ENCODE data around the gene FOXE3.
"Not testable (repeated sequence)": the region's sequence is repeated elsewhere in the genome, so short reads cannot be mapped to it uniquely, and the experiment has no call there.

FOXE3 gene

GRCh38 chr1:47449822-47450552, 33.9 kb downstream of the FOXE3 start:
- peak; percentile 10 for DNase-seq (ENCODE audit: low read depth)
- TF ChIP-seq CTCF (conservative IDR thresholded peaks at IDR 0.05; ENCODE audit: low read depth, low read length): peak; percentile 54
- no peak overlapping the region for H3K4me3 ChIP-seq (ENCODE audit: low read depth, low read length)

GRCh38 chr1:47450606-47451005, 34.5 kb downstream of the FOXE3 start:
- no peak for TF ChIP-seq CTCF (conservative IDR thresholded peaks at IDR 0.05; ENCODE audit: low read depth, low read length)
- no peak for DNase-seq (ENCODE audit: low read depth)
- no peak overlapping the region for H3K4me3 ChIP-seq (ENCODE audit: low read depth, low read length)

GRCh38 chr1:47452426-47452825, 36.3 kb downstream of the FOXE3 start:
- DNase-seq (ENCODE audit: low read depth): no peak
- no peak for TF ChIP-seq CTCF (conservative IDR thresholded peaks at IDR 0.05; ENCODE audit: low read depth, low read length)

DNA sequence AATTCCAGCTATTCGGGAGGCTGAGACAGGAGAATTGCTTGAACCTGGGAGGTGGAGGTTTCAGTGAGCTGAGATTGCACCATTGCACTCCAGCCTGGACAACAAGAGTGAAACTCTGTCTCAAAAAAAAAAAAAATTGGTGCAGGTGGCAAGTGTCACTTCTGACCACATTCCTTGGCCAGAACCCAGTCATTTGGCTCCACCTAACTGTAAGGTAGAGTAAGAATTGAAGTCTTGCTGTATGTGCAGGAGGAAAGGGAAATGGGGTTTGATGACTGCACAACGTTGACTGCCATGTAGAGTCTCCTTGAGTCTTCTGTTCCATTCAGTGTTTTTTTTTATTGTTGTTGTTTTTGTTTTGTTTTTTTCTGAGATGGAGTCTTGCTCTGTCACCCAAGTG, 37.8 kb downstream of the FOXE3 start:
- H3K4me3 ChIP-seq (ENCODE audit: low read depth, low read length); DNase-seq (ENCODE audit: low read depth): not testable (repeated sequence)

More at GRCh38 chr1:47452426-47452825, 36.3 kb downstream of the FOXE3 start:
- no peak overlapping the region for H3K4me3 ChIP-seq (ENCODE audit: low read depth, low read length)

DNA sequence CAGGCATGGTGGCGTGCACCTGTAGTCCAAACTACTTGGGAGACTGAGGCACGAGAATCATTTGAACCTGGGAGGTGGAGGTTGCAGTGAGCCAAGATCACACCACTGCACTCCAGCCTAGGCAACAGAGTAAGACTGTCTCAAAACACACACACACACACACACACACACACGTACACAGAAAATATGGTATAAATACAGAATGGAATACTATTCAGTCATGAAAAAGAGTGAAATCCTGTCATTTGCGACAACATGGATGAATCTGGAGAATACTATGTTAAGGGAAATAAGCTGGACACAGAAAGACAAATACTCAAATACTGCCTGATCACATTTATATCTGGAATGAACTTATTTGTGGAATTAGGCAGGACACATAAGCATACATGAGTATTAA, 40.2 kb downstream of the FOXE3 start:
- TF ChIP-seq CTCF (conservative IDR thresholded peaks at IDR 0.05; ENCODE audit: low read depth, low read length): no peak
- H3K4me3 ChIP-seq (ENCODE audit: low read depth, low read length): no peak overlapping the region
- no peak for DNase-seq (ENCODE audit: low read depth)

DNA sequence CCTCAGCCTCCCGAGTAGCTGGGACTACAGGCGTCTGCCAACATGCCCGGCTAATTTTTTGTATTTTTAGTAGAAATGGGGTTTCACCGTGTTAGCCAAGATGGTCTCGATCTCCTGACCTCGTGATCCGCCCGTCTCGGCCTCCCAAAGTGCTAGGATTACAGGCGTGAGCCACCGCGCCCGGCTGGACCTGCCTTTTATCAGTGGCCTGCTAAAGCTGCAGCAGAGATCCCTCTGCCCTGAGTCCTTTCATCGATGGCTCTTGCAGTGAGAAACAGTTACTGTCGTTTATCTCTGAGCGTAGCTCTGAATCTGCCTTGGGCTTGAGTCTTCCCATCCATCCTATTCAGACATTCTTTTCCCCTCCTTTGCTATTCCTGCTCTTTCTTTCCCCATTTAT, 41.5 kb downstream of the FOXE3 start:
- H3K4me3 ChIP-seq (ENCODE audit: low read depth, low read length): not testable (repeated sequence)

GRCh38 chr1:47459253-47459788, 43.2 kb downstream of the FOXE3 start:
- DNase-seq (ENCODE audit: low read depth): no peak
- no peak for TF ChIP-seq CTCF (conservative IDR thresholded peaks at IDR 0.05; ENCODE audit: low read depth, low read length)
- no peak overlapping the region for H3K4me3 ChIP-seq (ENCODE audit: low read depth, low read length)

More for the DNA sequence above, 41.5 kb downstream of the FOXE3 start:
- DNase-seq (ENCODE audit: low read depth): not testable (repeated sequence)

DNA sequence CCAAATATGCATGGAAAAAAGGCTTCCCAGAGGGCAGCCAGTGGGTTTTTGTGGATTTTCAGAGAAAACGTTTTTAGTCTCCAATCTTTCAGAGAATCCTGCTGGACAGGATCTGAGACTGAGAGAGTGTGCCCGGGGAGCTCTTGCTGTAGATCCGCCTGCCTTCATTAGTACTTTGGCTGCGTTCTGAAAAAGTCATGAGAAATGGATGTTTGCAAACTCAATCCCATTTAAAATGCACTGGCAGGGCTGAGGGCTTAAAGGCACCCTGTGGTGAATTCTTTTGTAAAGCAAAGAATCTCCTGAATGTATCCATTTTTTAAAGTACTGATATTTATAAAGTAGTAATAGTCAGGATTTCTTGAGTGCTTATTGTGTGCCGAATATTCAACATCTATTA, 44.0 kb downstream of the FOXE3 start:
- H3K4me3 ChIP-seq (ENCODE audit: low read depth, low read length): no peak overlapping the region
- DNase-seq (ENCODE audit: low read depth): peak; percentile 21
- no peak for TF ChIP-seq CTCF (conservative IDR thresholded peaks at IDR 0.05; ENCODE audit: low read depth, low read length)

Data from choroid plexus epithelial cell (primary cell).